ENCODE results near the gene GRHPR.
"Not testable (repeated sequence)": the region's sequence is repeated elsewhere in the genome, so short reads cannot be mapped to it uniquely, and the experiment has no call there.

GRHPR gene

GRCh38 chr9:37447111-37447510, 24.6 kb downstream of the GRHPR start:
- DNase-seq (ENCODE audit: low read depth in 2 of 2): no peak

- no peak for DNase-seq (ENCODE audit: low read depth in 2 of 2)
These were observed 27.6 kb downstream of the GRHPR start for GRCh38 chr9:37449862-37450632.

GRCh38 chr9:37451628-37452027, 29.1 kb downstream of the GRHPR start:
- DNase-seq (ENCODE audit: low read depth in 2 of 2): no peak

- no peak for DNase-seq (ENCODE audit: low read depth in 2 of 2)
These were observed 30.1 kb downstream of the GRHPR start for GRCh38 chr9:37452611-37453010.

GRCh38 chr9:37453827-37454226, 31.3 kb downstream of the GRHPR start:
- DNase-seq (ENCODE audit: low read depth in 2 of 2): no peak

GRCh38 chr9:37454238-37454637, 31.7 kb downstream of the GRHPR start:
- no peak for DNase-seq (ENCODE audit: low read depth in 2 of 2)

GRCh38 chr9:37455884-37456647, 33.6 kb downstream of the GRHPR start:
- no peak for DNase-seq (ENCODE audit: low read depth in 2 of 2)

- DNase-seq (ENCODE audit: low read depth in 2 of 2): no peak
These were observed 34.3 kb downstream of the GRHPR start for GRCh38 chr9:37456817-37457216.

GRCh38 chr9:37464006-37464405, 41.5 kb downstream of the GRHPR start:
- no peak for DNase-seq (ENCODE audit: low read depth in 2 of 2)

- no peak for DNase-seq (ENCODE audit: low read depth in 2 of 2)
These were observed 42.1 kb downstream of the GRHPR start for GRCh38 chr9:37464426-37465248.

GRCh38 chr9:37465249-37466036, 42.9 kb downstream of the GRHPR start, which contains the start of gene ZBTB5:
Gene ZBTB5 (minus strand): TSS chr9:37465450. CDS start chr9:37442551, 22,899 bp downstream.
- peak; percentile 100 for DNase-seq (ENCODE audit: low read depth in 2 of 2)

- peak in 1 of 2 experiments; percentile 64 for DNase-seq (ENCODE audit: low read depth in 2 of 2)
These were observed 43.7 kb downstream of the GRHPR start for GRCh38 chr9:37466037-37466709.

- not testable (repeated sequence) for DNase-seq (ENCODE audit: low read depth in 2 of 2)
These were observed 45.0 kb downstream of the GRHPR start for GRCh38 chr9:37467530-37467929.

- no peak for DNase-seq (ENCODE audit: low read depth in 2 of 2)
These were observed 46.1 kb downstream of the GRHPR start for GRCh38 chr9:37468620-37469019.

- DNase-seq (ENCODE audit: low read depth in 2 of 2): peak; percentile 96
These were observed 49.6 kb downstream of the GRHPR start for GRCh38 chr9:37471942-37472684.

GRCh38 chr9:37473982-37474381, 51.5 kb downstream of the GRHPR start:
- not testable (repeated sequence) for DNase-seq (ENCODE audit: low read depth in 2 of 2)

GRCh38 chr9:37474438-37474837, 51.9 kb downstream of the GRHPR start:
- no peak for DNase-seq (ENCODE audit: low read depth in 2 of 2)

GRCh38 chr9:37476930-37477329, 54.4 kb downstream of the GRHPR start:
- no peak for DNase-seq (ENCODE audit: low read depth in 2 of 2)

GRCh38 chr9:37477443-37477842, 54.9 kb downstream of the GRHPR start:
- DNase-seq (ENCODE audit: low read depth in 2 of 2): not testable (repeated sequence)
